ENCODE measurements around the gene PLCH2.
"Not testable (repeated sequence)": the region's sequence is repeated elsewhere in the genome, so short reads cannot be mapped to it uniquely, and the experiment has no call there.

PLCH2 gene

GRCh38 chr1:2476061-2476999, at the start of gene PLCH2:
TSS of gene PLCH2 (plus strand) at chr1:2476289. CDS start at chr1:2476589, 300 bp downstream.
- DNase-seq = no peak

GRCh38 chr1:2426540-2426939, 49.5 kb upstream of the PLCH2 start:
- DNase-seq = no peak

GRCh38 chr1:2427051-2427450, 49.0 kb upstream of the PLCH2 start:
- no peak for DNase-seq

- no peak for DNase-seq
These were observed 48.1 kb upstream of the PLCH2 start for GRCh38 chr1:2427976-2428375.

- DNase-seq = no peak
These were observed 47.6 kb upstream of the PLCH2 start for GRCh38 chr1:2428490-2428889.

GRCh38 chr1:2429780-2430591, 46.1 kb upstream of the PLCH2 start:
- DNase-seq = no peak

- no peak for DNase-seq
These were observed 45.5 kb upstream of the PLCH2 start for GRCh38 chr1:2430592-2430973.

GRCh38 chr1:2431103-2431502, 45.0 kb upstream of the PLCH2 start:
- DNase-seq = no peak

- DNase-seq = no peak
These were observed 44.6 kb upstream of the PLCH2 start for GRCh38 chr1:2431518-2431917.

GRCh38 chr1:2432441-2432844, 43.6 kb upstream of the PLCH2 start:
- no peak for DNase-seq

GRCh38 chr1:2433196-2433595, 42.9 kb upstream of the PLCH2 start:
- no peak for DNase-seq

GRCh38 chr1:2433936-2434655, 42.0 kb upstream of the PLCH2 start:
- DNase-seq = no peak

GRCh38 chr1:2435091-2435490, 41.0 kb upstream of the PLCH2 start:
- no peak for DNase-seq

- no peak for DNase-seq
These were observed 40.2 kb upstream of the PLCH2 start for GRCh38 chr1:2435746-2436355.

- DNase-seq = no peak
These were observed 39.2 kb upstream of the PLCH2 start for GRCh38 chr1:2436876-2437275.

GRCh38 chr1:2437617-2438016, 38.5 kb upstream of the PLCH2 start:
- no peak for DNase-seq

GRCh38 chr1:2438038-2438437, 38.1 kb upstream of the PLCH2 start:
- DNase-seq = no peak

- no peak for DNase-seq
These were observed 37.4 kb upstream of the PLCH2 start for GRCh38 chr1:2438641-2439040.

- no peak for DNase-seq
These were observed 36.7 kb upstream of the PLCH2 start for GRCh38 chr1:2439369-2439768.

- not testable (repeated sequence) for DNase-seq
These were observed 35.7 kb upstream of the PLCH2 start for GRCh38 chr1:2440346-2440745.

- no peak for DNase-seq
These were observed 34.3 kb upstream of the PLCH2 start for GRCh38 chr1:2441746-2442145.

- no peak for DNase-seq
These were observed 33.4 kb upstream of the PLCH2 start for GRCh38 chr1:2442661-2443060.
